Transverse colon (tissue), 4 donors: ENCODE data around the gene ZNF99. TPM values are rescaled to one million over a fixed set of nuclear protein-coding genes. Genes with fewer than 3 reads are reported as not detected.
"Not testable (repeated sequence)": the region's sequence is repeated elsewhere in the genome, so short reads cannot be mapped to it uniquely, and the experiment has no call there.

Experiments
- DNase-seq: peaks from one replicate; pipeline ENCODE4 v3.0.0-alpha.2; 2019
- H3K27ac ChIP-seq, 4 donors: fragments of 200-600 bp; sonication (generic); 2 replicates each; pipeline ENCODE4 v1.5.1; 2016 to 2018; ENCODE audit warnings: inconsistent platforms in 4 of 4
- H3K27me3 ChIP-seq: fragments of 200-600 bp; sonication (generic); 2 replicates; pipeline ENCODE4 v1.5.1; 2017; ENCODE audit warnings: inconsistent platforms
- H3K36me3 ChIP-seq, 4 donors: fragments of 200-600 bp; sonication (generic); 2 replicates each; pipeline ENCODE4 v1.5.1; 2017 to 2019; ENCODE audit warnings: inconsistent platforms in 4 of 4
- H3K4me1 ChIP-seq, 4 donors: fragments of 200-600 bp; sonication (generic); 2 replicates each; pipeline ENCODE4 v1.5.1; 2017 to 2020; ENCODE audit warnings: inconsistent platforms in 4 of 4
- H3K4me3 ChIP-seq, 4 donors: fragments of 200-600 bp; sonication (generic); 1 replicate in 1 of 4; 2 replicates in 3 of 4; pipeline versions ENCODE4 v1.5.1 to v1.6.1; 2017 to 2019; ENCODE audit warnings: inconsistent platforms in 4 of 4
- H3K9me3 ChIP-seq, 2 donors: fragments of 200-600 bp; sonication (generic); 2 replicates each; pipeline ENCODE4 v1.5.1; 2017 to 2019; ENCODE audit warnings: inconsistent platforms in 2 of 2
- CTCF ChIP-seq, 5 experiments: fragments of 200-600 bp in 3 of 5; fragments of 450-650 bp in 2 of 5; sonication (generic) in 3 of 5; IDR thresholded peaks; 1 replicate in 2 of 5; 2 replicates in 3 of 5; pipeline ENCODE4 v1.5.1; 2016 to 2017; ENCODE audit warnings: antibody characterized with exemption in 5 of 5, inconsistent platforms in 3 of 5, mild to moderate bottlenecking in 2 of 5, moderate library complexity in 1 of 5
- EP300 ChIP-seq: sonication (generic); formaldehyde crosslinking; IDR thresholded peaks from one replicate; pipeline ENCODE4 v1.6.1; 2017; ENCODE audit warnings: antibody characterized with exemption, low read depth
- POLR2A ChIP-seq: fragments of 450-650 bp; IDR thresholded peaks from one replicate; pipeline ENCODE4 v1.6.1; 2016; ENCODE audit warnings: antibody characterized with exemption, mild to moderate bottlenecking, moderate library complexity
- POLR2AphosphoS5 ChIP-seq, 3 donors: sonication (generic); formaldehyde crosslinking; IDR thresholded peaks; one replicate each; pipeline ENCODE4 v1.6.1; 2016; ENCODE audit warnings: antibody characterized with exemption in 3 of 3
- WGBS, 2 donors: methylation state at CpG; one replicate each; pipeline ENCODE4 v1.1.5; 2018; ENCODE audit warnings: low coverage in 1 of 2; 5-methylcytosine and 5-hydroxymethylcytosine counted together
- in situ Hi-C, 4 donors: fragments of 200-750 bp; cut with MboI; loops; one replicate each; pipeline versions ENCODE4 v1.15.0 to v1.15.1; 2017; ENCODE audit warnings: low sequenced_read_pairs in 3 of 4, low pct_ligation_motif_present in 1 of 4, low pct_unique_long_range_greater_than_20kb in 1 of 4
- intact Hi-C: fragments of 100-400 bp; cut with DNase I; formaldehyde crosslinking; loops from one replicate; pipeline ENCODE4 v1.15.1; 2023; ENCODE audit warnings: low total_unique reads
- total RNA-seq, 4 donors: library from RNA; depleted of rRNA; stranded (reverse); fragments of >200 nt; gene quantifications; one replicate each; pipeline ENCODE4 v1.1.0, GENCODE V29; 2016

Gene ZNF99
- total RNA-seq, 4 donors from 2014 or later: not detected

GRCh38 chr19:22735911-22736645 lies 47.9 kb downstream of the ZNF99 start:
- Histone ChIP-seq H3K36me3 (no peaks in the 10 kb centered on the region), H3K27me3 (no peaks in the 10 kb centered on the region), H3K4me1 (no peaks in the 10 kb centered on the region), H3K4me3 (no peak overlapping the region), H3K9me3 (peaks cover 5 to 11% of the 10 kb centered on the region in 2 donors), H3K27ac (no peak overlapping the region)
- in situ Hi-C loops: no loop called here
- TF ChIP-seq EP300: no peak
- TF ChIP-seq CTCF (IDR thresholded peaks at IDR 0.05): no peak
- no peak for TF ChIP-seq POLR2AphosphoS5 (IDR thresholded peaks at IDR 0.05)
- no peak for TF ChIP-seq POLR2A
- no peak for DNase-seq
- intact Hi-C loops: no loop called here
- 62 to 82% methylated on average over 3 to 4 of the region's 4 CpGs for WGBS, 2 donors

GRCh38 chr19:22733691-22734090 lies 50.3 kb downstream of the ZNF99 start:
- TF ChIP-seq POLR2A (no peak), POLR2AphosphoS5 (IDR thresholded peaks at IDR 0.05) (no peak), EP300 (no peak), CTCF (IDR thresholded peaks at IDR 0.05) (no peak)
- intact Hi-C loops: no loop called here

DNA sequence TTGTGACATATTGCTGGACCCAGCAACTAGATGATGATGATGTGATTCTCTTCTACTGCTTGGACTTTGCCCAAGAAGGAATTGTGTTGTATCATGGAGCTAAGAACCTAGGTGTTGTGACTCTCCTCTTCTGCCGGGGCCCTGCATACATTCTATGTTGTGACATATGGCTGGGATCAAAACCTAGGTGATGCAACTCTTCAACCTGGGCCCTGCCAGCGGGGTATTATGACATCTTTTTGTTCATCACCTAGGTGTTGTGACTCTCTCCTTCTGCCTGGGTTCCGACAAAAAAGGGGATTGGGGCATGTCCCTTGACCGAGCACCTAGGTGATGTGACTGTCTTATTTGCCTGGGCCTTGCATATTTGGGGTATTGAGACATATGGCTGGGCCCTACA lies 55.7 kb downstream of the ZNF99 start:
- DNase-seq, H3K27me3 ChIP-seq, H3K9me3 ChIP-seq, in situ Hi-C loops, H3K27ac ChIP-seq, intact Hi-C loops, H3K4me3 ChIP-seq, H3K36me3 ChIP-seq, H3K4me1 ChIP-seq: not testable (repeated sequence)
- WGBS, 2 donors: 74% methylated on average over 4 of the region's 4 CpGs; no CpG with 5 or more reads in 1 of the 2 donors

More at GRCh38 chr19:22733691-22734090, 50.3 kb downstream of the ZNF99 start:
- no peaks in the 10 kb centered on the region for H3K36me3 ChIP-seq
- H3K27ac ChIP-seq: no peak overlapping the region
- no peak for DNase-seq
- in situ Hi-C loops: no loop called here
- H3K4me3 ChIP-seq: no peak overlapping the region
- peaks cover 3 to 4% of the 10 kb centered on the region in 2 donors for H3K9me3 ChIP-seq
- WGBS, 2 donors: 81% methylated on average over 7 of the region's 7 CpGs; no CpG with 5 or more reads in 1 of the 2 donors
- H3K27me3 ChIP-seq: no peaks in the 10 kb centered on the region
- no peaks in the 10 kb centered on the region for H3K4me1 ChIP-seq

DNA sequence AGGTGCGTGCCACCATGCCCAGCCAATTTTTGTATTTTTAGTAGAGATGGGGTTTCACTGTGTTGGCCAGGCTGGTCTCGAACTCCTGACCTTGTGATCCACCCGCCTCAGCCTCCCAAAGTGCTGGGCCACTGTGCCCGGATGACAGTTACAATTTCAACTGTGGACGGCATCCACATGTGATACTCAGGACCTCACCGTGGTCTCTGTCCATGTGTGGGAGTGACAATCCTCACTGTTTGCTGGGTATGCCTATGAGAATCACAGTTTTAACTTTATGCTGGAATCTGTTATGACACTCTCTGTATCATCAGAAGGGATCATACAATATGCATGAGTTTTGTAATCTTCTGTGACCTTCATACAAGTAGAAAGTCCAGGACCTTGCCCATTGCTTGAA lies 62.4 kb downstream of the ZNF99 start:
- H3K9me3 ChIP-seq, in situ Hi-C loops: not testable (repeated sequence)

DNA sequence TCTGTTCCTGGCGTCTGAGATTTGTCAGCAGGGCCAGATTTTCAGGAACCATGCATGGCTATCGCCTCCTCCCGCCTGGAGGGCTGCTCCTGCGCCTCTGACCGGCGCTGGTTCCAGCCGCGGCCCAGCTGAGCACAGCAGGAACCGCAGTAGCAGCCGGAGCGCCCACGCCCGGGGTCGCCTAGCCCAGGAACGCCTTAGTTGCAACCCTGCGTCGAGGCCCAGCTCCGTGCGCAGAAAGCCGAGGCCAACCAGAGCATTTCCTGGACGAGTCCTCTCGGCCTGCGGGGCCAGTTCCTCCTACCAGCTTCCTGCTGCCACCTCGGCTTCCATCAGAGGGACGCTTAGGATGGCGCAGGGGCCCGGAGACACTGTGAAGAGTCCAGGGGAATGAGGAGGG lies 75.0 kb downstream of the ZNF99 start:
- in situ Hi-C loops: no loop called here
- no peaks in the 10 kb centered on the region for H3K27me3 ChIP-seq
- H3K36me3 ChIP-seq: no peaks in the 10 kb centered on the region
- no peaks in the 10 kb centered on the region for H3K4me1 ChIP-seq
- 60 to 68% methylated on average over 1 to 27 of the region's 27 CpGs for WGBS, 2 donors
- H3K27ac ChIP-seq: no peak overlapping the region
- no peak for DNase-seq
- no peak for TF ChIP-seq CTCF (IDR thresholded peaks at IDR 0.05)
- no peak for TF ChIP-seq POLR2AphosphoS5 (IDR thresholded peaks at IDR 0.05)
- TF ChIP-seq POLR2A: no peak
- H3K9me3 ChIP-seq: peaks cover 16 to 31% of the 10 kb centered on the region in 2 donors
- intact Hi-C loops: no loop called here
- H3K4me3 ChIP-seq: no peak overlapping the region

More for the DNA sequence above, 62.4 kb downstream of the ZNF99 start:
- H3K27me3 ChIP-seq, H3K36me3 ChIP-seq, H3K4me1 ChIP-seq, H3K27ac ChIP-seq, DNase-seq, intact Hi-C loops, H3K4me3 ChIP-seq: not testable (repeated sequence)
- WGBS, 2 donors: 80 to 82% methylated on average over 4 to 6 of the region's 6 CpGs

DNA sequence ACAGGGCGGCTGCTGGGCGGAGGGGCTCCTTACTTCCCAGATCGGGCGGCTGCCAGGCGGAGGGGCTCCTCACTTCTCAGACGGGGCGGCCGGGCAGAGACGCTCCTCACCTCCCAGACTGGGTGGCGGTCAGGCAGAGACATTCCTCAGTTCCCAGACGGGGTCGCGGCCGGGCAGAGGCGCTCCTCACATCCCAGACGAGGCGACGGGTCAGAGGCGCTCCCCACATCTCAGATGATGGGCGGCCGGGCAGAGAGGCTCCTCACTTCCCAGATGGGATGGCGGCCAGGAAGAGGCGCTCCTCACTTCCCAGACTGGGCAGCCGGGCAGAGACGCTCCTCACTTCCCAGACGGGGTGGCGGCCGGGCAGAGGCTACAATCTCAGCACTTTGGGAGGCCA lies 80.9 kb downstream of the ZNF99 start:
- DNase-seq, intact Hi-C loops, H3K27me3 ChIP-seq, H3K36me3 ChIP-seq, H3K4me1 ChIP-seq, H3K27ac ChIP-seq, H3K4me3 ChIP-seq, in situ Hi-C loops: not testable (repeated sequence)
- peaks cover 5 to 19% of the 10 kb centered on the region in 2 donors for H3K9me3 ChIP-seq
- 92% methylated on average over 21 of the region's 28 CpGs; no CpG with 5 or more reads in 1 of the 2 donors for WGBS, 2 donors

DNA sequence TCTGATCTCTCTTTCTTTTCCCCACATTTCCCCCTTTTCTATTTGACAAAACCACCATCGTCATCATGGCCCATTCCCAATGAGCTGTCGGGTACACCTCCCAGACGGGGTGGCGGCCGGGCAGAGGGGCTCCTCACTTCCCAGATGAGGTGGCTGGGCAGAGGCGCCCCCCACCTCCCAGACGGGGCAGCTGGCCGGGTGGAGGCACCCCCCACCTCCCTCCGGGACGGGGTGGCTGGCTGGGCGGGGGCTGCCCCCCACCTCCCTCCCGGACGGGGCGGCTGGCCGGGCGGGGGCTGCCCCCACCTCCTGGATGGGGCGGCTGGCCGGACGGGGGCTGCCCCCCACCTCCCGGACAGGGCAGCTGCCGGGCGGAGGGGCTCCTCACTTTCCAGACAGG lies 81.3 kb downstream of the ZNF99 start:
- H3K4me3 ChIP-seq, H3K36me3 ChIP-seq, H3K27ac ChIP-seq, DNase-seq, in situ Hi-C loops, intact Hi-C loops, H3K27me3 ChIP-seq, H3K4me1 ChIP-seq: not testable (repeated sequence)
- WGBS, 2 donors: 94% methylated on average over 18 of the region's 22 CpGs; no CpG with 5 or more reads in 1 of the 2 donors
- H3K9me3 ChIP-seq: peaks cover 5 to 22% of the 10 kb centered on the region in 2 donors
